RPMI8226 (cell line): ENCODE results near the gene FAM180A.
"Not testable (repeated sequence)": the region's sequence is repeated elsewhere in the genome, so short reads cannot be mapped to it uniquely, and the experiment has no call there.

Experiments used
- DNase-seq: peaks from one replicate; pipeline ENCODE4 v3.0.0-alpha.2; 2015

Gene FAM180A

DNA sequence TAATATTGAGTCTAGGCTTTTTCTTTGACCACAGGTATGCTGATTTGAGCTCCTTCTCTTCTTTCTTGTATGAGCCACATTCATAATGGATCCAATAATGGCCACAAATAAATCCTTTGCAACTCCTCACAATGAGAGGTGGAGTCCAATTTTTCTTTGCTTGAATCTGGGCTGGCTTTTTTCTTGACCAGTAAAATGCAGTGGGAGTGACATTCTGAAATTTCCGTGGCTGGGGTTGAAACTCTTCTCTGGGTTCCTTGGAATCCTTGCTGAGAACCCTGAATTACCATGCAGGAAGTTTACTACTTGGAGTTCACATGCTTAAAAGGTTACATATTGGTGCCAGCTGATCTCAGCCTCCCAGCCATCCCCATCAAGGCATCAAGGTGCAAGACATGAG, 22.4 kb upstream of the FAM180A start:
- DNase-seq = no peak

DNA sequence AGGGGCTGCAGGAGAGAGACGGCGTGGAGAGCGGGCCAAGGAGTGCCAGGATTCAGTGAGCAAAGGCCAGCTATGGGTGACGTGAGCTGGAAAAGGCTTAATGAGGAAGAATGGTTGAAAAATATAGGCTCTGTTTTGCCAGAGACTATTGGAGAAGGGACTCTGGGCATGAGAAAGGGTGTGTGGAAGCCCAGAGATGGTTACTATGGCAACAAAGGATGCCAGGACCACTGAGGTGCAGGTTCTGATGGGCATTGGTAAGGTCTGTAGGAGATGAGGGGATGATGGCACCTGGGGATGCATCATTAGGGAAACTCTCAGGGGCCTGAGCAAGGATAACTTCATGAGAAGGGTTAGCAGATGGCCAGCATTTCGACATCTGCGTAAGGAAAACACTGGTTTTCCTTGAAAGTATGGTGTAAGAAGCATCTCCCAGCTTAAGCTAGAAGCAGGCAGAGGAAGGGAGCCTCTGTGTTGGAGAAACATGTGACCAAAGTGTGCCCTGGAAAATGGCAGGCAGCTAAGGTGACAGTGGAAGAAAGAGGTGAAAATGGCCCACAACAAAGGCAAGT, 21.6 kb upstream of the FAM180A start:
- no peak for DNase-seq

DNA sequence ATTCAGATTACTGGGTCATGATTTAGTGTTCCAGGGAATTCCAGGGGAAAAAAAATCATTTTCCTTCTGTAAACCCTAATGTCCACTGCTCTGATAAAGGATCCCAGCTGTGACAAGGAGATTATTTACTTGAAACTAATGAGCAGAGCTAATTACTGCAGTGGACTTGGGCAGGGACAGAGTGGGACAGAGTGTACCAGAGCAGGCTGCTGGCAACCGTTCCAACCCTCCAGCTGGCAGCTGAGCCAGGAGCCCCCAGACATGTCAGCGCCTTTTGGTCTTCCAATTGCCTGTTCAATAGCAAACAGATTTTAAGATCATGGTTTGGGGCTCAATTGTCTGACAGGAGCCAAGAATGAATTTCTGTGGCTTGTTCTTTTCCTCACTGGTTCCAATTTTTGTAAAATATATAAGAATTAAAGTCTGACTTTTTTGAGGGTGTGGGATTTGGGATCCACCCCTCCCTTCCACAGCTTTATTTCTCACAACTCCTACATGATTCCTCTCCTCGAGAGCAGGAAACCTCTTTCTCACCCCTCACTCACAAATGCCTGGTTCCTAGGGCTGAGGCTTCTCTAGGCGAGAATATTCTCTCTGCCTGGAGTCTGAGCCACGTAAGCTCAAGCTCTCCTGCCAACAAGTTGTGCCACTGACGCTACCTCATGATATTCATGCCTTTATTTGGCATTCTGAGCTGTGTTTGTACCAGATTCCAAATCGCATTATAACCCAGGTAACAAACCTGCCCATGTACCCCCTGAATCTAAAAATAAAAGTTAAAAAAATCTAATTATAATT, 20.6 kb upstream of the FAM180A start:
- no peak for DNase-seq

DNA sequence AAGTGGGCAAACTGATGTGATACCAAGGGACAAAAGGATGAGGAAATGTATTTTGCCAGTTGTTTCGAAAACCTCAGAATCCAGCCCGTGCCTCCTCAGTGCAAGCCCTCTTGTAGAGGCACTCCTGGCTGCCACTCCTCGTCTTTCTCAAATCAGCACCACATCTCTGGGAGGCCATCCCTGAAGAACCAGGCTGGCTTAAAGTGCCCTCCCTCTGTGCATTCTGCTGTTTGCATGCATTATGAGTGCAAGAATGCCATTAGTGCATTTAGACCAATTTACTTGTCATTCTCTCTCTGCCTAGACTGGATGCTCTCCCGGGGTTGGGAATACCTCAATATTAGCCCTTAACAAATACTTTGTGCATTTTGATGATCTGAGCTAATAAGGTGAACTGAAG, 19.9 kb upstream of the FAM180A start:
- no peak for DNase-seq

DNA sequence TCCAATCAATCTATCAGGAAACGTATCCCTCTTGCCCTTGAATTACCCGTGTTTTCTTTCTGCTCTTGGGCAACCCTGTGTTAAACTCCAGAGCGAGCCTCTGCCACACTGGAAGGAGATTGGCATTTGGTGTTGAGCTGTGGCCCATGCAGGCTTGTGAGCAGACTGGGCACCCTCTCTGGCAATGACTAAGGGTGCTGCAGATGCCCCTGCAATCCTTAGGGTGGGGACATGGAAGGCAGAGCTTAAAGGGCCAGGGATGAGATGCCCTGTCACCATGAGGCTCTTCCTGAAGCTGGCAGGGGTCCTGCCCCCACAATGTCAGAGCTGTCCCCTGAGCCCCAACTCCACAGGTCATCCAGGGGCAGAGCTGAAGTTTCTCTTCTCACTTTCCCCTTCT, 19.5 kb upstream of the FAM180A start:
- DNase-seq = no peak

DNA sequence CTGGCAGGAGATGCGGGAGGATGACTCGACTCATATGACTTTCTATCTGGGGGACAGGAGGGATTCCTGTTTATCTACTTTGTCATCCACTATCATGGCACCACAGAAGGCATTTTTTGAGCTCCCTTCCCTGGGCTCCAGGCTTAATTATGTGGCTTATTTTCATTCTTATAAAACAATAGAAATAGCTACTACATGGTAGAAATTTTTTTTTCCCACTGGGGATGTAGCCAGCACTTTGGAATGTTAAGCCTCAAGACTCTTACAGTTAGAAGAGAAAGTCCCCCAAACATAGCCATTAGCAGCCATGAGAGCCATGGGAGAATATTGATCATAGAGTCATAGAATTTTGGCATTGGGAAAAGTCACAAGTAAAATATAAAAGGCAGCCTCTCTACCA, 14.6 kb upstream of the FAM180A start:
- DNase-seq = no peak

- no peak for DNase-seq
These were observed 13.3 kb upstream of the FAM180A start for GRCh38 chr7:135761751-135762488.

DNA sequence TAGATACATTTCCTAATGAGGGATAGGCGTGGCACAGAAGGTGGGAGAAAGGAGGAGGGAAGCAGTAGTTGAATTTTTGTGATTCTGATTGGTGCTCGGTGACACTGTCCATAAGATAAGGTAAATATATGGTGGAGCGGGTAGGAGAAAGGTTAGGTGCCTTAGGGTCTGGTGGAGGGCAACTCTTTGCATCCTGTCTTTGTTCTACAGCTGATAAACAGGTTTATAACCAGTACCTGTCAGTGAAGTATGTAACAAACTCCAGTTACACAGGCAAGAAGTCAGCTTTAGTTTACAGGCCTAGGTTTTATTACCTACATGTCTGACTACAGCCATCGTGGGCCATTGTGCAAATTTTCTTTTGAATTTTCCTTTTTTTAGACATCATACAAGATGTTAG, 10.9 kb upstream of the FAM180A start:
- no peak for DNase-seq

GRCh38 chr7:135758531-135758932, 9.9 kb upstream of the FAM180A start:
- DNase-seq = no peak

- no peak for DNase-seq
These were observed 9.3 kb upstream of the FAM180A start for GRCh38 chr7:135757719-135758411.

- peak; percentile 37 for DNase-seq
These were observed 7.6 kb upstream of the FAM180A start for GRCh38 chr7:135756191-135756590.

DNA sequence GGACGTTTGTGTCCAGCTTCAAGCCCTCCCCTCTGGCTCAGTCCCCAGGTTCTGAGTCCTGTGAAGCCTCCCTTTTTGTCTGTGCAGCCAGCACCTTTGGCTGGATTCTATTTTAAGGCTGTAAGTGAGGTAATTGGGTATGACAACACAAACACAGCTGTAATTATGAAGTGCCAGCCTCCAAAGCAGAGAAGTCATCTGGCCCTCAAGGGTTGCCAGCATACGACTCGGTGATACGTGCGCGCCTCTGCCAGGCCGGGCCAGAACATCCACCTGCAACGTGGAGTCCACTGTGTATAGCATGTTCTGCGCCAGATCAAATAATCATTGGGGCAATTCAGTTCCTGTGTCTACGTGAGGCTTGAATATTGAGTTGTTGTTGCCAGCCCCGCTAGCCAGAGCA, 6.7 kb upstream of the FAM180A start:
- DNase-seq = no peak

GRCh38 chr7:135753616-135754413, 5.2 kb upstream of the FAM180A start:
- no peak for DNase-seq

- no peak for DNase-seq
These were observed 1.2 kb downstream of the FAM180A start for GRCh38 chr7:135747366-135747765.

GRCh38 chr7:135745703-135746312, 2.8 kb downstream of the FAM180A start:
- no peak for DNase-seq

DNA sequence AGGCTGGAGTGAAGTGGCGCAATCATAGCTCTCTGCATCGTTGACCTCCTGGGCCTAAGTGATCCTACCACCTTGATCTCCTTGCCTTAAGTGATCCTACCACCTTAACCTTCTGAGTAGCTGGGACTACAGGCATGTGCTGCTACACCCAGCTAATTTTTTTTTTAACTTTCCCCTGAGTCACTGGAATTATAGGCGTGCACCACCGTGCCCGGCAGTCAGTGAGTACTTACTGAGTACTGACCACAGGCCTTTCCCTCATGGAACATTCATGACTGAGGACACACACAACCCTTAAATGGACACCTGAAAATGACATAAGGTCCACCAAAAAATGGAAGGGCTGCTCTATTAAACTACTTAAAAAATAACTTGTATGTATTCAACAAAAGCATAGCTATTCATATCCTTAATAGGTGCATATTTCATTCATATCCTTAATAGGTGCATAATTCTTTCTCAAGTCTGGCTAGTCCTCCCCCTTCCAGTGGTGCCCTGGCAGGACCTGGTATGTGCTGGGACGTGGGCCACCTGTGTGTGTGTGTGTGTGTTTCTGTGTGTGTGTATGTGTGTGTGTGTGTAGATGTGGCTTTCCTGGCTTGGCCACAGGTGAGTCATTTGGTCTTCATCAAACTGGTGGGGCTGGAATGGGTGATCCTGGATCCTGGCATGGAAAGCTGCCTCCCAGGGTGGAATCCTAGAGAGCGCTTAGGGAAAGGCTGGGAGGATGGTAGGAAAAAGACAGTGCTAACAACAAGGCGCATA, 3.5 kb downstream of the FAM180A start:
- DNase-seq = no peak

DNA sequence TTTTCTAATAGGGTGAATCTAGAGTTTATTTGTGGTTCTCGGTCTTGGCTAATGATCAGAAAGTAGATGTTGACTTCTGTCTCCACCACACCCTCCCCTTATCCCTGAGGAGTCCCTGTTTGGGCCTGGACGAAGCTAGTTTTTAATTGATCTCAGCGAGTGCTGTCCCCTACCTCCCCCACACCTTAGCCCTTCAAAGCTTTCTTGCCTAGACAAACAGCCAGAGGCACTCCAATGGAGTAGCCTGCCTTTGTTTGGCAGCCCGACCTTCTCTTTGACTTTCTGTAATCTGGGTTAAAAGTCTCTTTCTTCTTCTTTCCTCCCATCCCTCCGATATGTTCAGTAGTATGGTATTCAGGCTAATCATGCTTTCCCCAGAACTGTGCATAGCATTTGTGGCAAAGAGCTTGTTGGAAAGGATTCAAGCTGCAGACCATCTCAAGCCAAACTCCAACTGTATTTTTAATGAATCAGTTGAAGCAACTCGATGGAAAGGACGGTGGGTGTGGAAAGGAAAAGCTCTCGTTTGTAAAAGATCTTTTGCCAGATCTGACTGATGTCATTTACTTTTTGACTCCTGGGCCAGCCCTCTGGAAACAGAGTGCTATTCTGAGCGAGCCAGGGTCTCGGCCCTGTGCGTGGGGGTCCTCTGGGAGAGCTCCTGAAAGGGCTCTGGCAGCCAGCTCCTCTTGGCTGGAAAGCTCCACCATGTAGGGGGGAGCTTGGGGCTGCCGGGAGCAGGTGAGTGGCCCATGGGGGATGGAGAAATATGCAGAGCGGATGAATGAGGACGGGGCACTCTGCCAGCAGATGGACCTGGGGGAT, 4.5 kb downstream of the FAM180A start:
- no peak for DNase-seq

DNA sequence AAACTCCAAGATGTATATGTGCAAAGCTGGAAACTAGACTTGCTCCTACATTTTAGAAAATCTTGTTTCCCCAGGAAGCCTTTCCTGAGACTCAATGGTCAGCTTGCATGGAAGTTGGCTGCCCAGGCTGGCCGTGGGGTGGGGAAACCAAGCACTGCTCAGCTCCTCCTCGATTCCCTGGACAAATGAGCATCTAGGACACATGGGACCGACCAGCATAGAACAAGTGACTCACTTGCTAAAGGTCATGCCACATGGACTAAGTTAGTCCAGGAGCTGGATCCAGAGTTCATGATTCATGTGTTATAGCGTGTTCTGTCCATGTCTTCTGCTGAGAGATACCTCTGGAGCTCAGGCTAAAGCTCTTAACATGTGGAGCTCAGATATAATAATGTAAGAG, 6.2 kb downstream of the FAM180A start:
- no peak for DNase-seq

DNA sequence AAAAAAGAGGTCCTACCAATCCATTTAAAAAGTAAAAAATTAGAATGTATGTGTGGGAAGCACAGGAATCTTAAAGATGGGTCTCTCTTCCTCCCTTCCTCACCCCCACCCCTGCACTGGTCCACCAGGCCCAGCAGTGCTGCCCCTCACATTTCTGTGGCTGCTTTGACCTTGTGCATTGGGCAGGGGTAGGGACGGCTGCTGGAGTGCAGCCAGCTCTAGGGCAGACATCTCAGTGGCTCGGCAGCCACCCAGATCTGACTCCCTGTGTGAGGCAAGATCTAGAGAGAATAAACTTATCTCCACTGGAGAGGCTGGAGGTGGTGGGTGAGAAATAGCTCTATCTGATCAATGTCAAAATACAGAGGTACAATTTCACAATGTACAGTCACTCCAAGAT, 6.7 kb downstream of the FAM180A start:
- DNase-seq = no peak

- DNase-seq = no peak
These were observed 7.7 kb downstream of the FAM180A start for GRCh38 chr7:135740889-135741288.

DNA sequence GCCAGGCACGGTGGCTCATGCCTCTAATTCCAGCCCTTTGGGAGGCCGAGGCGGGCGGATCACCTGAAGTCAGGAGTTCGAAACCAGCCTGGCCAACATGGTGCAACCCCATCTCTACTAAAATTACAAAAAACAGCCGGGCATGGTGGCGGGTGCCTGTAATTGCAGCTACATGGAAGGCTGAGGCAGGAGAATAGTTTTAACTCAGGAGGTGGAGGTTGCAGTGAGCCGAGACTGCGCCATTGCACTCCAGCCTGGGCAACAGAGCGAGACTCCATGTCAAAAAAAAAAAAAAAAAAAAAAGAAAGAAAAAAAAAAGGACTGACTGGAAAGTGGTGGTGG, 11.3 kb downstream of the FAM180A start:
- not testable (repeated sequence) for DNase-seq
